Measurements from ENCODE around the gene ORAI2.

Gene ORAI2

GRCh38 chr7:102413611-102414010 lies 19.8 kb upstream of the ORAI2 start:
- DNase-seq (ENCODE audit: low spot score): no peak

- DNase-seq (ENCODE audit: low spot score): no peak
Observed at GRCh38 chr7:102415685-102416225, 17.6 kb upstream of the ORAI2 start.

GRCh38 chr7:102416406-102416805 lies 17.0 kb upstream of the ORAI2 start:
- no peak for DNase-seq (ENCODE audit: low spot score)

GRCh38 chr7:102417105-102417504 lies 16.3 kb upstream of the ORAI2 start:
- DNase-seq (ENCODE audit: low spot score): no peak

- DNase-seq (ENCODE audit: low spot score): no peak
Observed at GRCh38 chr7:102418592-102418991, 14.8 kb upstream of the ORAI2 start.

GRCh38 chr7:102421706-102422240 lies 11.6 kb upstream of the ORAI2 start:
- DNase-seq (ENCODE audit: low spot score): no peak

- no peak for DNase-seq (ENCODE audit: low spot score)
Observed at GRCh38 chr7:102424129-102424551, 9.2 kb upstream of the ORAI2 start.

- no peak for DNase-seq (ENCODE audit: low spot score)
Observed at GRCh38 chr7:102424787-102425218, 8.6 kb upstream of the ORAI2 start.

- no peak for DNase-seq (ENCODE audit: low spot score)
Observed at GRCh38 chr7:102425639-102426267, 7.6 kb upstream of the ORAI2 start.

- DNase-seq (ENCODE audit: low spot score): no peak
Observed at GRCh38 chr7:102426268-102427018, 6.9 kb upstream of the ORAI2 start.

- DNase-seq (ENCODE audit: low spot score): no peak
Observed at GRCh38 chr7:102427019-102427405, 6.4 kb upstream of the ORAI2 start.

- DNase-seq (ENCODE audit: low spot score): no peak
Observed at GRCh38 chr7:102429141-102429899, 4.1 kb upstream of the ORAI2 start.

- DNase-seq (ENCODE audit: low spot score): no peak
Observed at GRCh38 chr7:102431617-102432298, 1.6 kb upstream of the ORAI2 start.

- DNase-seq (ENCODE audit: low spot score): no peak
Observed at GRCh38 chr7:102432442-102433218, 745 bp upstream of the ORAI2 start.

- DNase-seq (ENCODE audit: low spot score): no peak
Observed at GRCh38 chr7:102434039-102434486, 688 bp downstream of the ORAI2 start.

GRCh38 chr7:102436118-102436517 lies 2.7 kb downstream of the ORAI2 start:
- no peak for DNase-seq (ENCODE audit: low spot score)

GRCh38 chr7:102439963-102440795 lies 6.8 kb downstream of the ORAI2 start:
- no peak for DNase-seq (ENCODE audit: low spot score)

GRCh38 chr7:102444961-102445673 lies 11.7 kb downstream of the ORAI2 start:
- no peak for DNase-seq (ENCODE audit: low spot score)

GRCh38 chr7:102445674-102446071 lies 12.3 kb downstream of the ORAI2 start:
- no peak for DNase-seq (ENCODE audit: low spot score)

Measured in SK-N-DZ (cell line).